Measurements from ENCODE around the gene ERFE. TPM values are rescaled to one million over a fixed set of nuclear protein-coding genes. Genes with fewer than 3 reads are reported as not detected.

The ERFE gene
- polyA plus RNA-seq, 4 donors, result 0.70 to 7.7 (median 5.0) TPM

DNA sequence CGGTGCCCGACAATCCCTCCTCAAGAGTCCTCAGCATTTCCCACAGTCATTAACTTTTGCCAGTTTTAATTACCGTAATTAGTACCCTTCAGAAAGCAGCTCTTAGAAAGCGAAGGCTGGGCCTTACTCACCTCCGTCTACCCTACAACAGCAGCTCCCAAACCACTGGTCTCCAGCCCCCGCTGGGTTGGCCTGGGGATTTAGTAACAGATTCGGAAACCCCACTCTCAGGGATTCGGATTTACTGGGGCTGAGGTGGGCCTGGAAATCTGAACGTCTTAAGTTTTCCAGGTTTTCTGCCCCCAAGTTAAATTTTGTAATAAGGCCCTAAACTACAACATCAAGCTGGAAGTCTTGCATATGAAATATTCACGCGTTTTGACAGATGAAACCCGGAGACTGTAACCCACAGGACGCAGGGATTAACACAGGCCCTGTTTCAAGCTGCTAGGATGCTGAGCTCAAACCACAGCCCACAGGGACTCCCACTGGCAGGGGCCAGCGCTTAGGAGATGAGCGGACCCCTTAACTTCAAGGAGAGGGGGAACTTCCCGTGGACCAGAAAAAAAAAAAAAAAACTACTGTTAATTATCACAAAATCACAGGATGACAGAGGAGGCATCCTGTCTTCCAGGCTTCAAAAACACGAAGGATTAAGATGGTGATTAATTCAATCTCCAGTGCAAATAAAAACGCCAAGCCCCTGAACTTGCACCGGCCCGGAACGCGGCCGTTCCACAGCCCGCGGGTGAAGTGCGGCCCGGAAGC, 43.7 kb downstream of the ERFE start:
- DNase-seq (ENCODE audit: low read depth in 4 of 4, low spot score in 3 of 4), result no peak

DNA sequence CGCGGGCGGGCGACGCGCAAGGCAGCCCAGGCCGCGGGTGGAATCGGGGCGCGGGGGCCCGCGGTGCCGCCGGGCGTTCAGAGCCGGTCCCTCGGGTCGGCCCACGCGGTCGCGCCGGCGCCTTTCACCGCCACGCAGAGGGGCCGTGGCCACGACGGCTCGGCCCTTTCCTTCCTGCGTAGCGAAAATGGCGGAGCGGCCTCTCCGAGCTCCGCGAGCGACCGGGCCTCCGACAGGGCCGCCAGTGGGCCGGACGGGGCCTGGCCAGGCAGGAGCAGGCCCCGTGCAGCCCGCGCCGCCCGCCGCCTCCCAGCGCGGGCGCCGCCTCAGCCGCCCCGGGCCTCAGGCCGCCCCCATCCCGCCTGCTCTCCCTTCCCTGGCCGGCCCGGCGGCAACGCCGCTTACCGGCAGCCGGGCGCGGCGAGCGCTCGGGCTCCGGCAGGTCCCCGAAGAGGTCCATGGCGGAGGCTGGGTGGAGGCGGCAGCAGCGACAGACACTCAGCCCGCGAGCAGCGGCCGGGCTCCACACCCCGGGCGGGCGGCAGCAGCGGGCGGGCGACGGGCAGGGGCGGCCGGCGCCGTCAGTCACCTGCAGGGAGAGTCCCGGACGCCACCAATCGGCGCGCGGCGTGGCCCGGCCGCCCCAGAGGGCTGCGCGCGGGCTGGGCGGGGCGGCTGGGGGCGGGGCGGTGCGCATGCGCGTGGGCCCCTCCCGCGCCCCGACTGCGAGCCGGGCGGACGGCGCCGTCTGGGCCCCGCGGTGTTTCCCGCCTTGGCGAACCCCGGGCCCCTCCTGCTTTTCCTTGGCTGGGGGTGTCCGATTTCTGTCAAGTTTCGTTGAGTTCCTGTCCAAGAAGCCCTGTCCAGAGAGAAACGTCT, 44.6 kb downstream of the ERFE start, which contains the start of gene ILKAP:
TSS of gene ILKAP (minus strand) at position 602 of the 879 bp plus-strand sequence. CDS start at position 460, 142 bp downstream.
- DNase-seq (ENCODE audit: low read depth in 4 of 4, low spot score in 3 of 4), result peak; percentile 44 to 75 (median 68)

DNA sequence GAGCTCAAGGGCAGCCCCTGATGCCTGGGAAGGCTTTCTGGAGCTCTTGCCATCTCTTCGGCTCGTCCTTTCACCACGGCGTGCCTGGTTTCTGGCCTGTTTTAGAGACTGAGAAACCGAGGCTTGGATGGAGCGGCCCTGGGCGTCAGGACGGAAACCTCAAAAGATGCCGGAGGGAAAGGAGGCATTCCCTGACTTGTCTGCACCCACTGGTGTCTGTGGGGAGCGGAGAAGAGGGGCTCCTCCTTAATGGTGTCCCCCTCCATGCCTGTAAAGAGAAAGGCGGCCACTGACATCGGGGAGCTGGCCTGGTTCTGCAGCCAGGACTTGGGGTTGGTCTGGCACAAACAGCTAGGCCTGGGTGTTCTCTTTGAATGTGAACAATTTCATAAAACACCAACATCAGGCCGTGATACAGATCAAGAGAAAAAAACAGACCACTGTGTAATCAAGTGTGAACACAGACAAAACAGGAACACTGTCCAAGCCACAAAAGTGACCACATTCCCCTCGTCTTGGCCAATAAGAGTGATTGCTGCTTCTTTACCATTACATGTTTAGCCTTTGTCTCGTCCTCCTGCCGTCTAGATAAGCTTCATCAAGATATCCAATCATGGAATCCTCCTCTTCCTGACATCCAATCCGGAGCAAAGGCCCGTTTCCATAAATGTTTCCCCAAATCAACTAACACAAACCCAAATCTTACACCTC, 45.4 kb downstream of the ERFE start:
- no peak for DNase-seq (ENCODE audit: low read depth in 4 of 4, low spot score in 3 of 4)

DNA sequence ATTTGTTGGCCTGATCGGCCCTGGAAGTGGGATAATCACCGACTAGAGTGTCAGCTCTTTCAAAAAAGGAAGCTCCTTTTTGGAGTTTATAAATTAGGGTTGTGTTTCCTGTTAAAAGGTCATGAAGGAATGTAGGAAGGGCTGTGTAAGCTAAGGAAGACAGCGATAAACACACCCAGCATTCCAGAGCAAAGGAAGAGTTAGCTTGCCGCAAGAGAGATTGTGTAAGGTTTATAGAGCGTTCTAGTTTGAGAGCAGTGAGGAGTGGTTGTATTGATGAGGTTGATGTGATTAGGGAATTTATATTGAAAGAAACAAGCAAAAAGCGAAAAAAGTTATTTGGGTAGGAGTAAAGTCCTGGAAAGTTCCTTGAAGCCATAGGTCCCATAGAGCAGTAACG, 48.2 kb downstream of the ERFE start:
- DNase-seq (ENCODE audit: low read depth in 4 of 4, low spot score in 3 of 4), result no peak

DNA sequence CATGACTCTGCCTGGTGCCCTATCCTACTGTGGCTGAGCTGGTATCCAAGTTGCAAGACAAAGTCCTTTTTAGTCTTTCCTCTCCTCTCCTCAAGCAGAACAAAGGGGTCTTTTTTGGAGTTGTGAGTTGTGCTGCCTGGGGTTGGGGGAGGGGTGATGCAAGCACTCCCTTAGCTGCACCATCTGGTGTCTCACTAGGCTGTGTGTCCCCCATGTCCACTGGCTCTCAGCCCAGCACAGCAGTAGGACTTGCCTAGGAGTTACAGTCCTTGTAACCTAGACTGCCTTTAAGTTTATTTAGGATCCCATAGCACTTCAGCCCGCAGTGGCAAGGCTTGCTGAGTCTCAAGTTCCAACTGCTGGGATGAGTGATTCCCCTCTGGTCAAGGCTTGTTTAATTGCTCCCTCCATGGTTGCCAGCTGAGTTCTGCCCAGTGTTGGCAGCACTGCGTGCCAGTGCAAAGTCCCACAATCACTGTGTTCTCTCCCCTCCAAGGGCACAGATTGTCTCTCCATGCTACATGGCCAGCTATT, 57.9 kb downstream of the ERFE start:
- no peak for DNase-seq (ENCODE audit: low read depth in 4 of 4, low spot score in 3 of 4)

Other genes with a start within 250 kb of the ERFE start
- 10 to 100 TPM; 40.5 to 50.6 (median 45.8) TPM for gene UBE2F, start 192.0 kb upstream of the ERFE start, polyA plus RNA-seq (ENCODE audit: insufficient read length in 4 of 4)
- 10 to 100 TPM in 3 of 4 donors, 1 to 10 TPM in 1; 6.7 to 32.9 (median 28.1) TPM for gene SCLY, start 98.0 kb upstream of the ERFE start, polyA plus RNA-seq (ENCODE audit: insufficient read length in 4 of 4)
- 1 to 10 TPM in 3 of 4 donors, under 1 TPM in 1; 0.86 to 2.9 (median 1.7) TPM for gene ESPNL, start 58.6 kb upstream of the ERFE start, polyA plus RNA-seq (ENCODE audit: insufficient read length in 4 of 4)
- under 1 TPM; 0.10 to 0.50 (median 0.31) TPM for gene KLHL30, start 20.3 kb upstream of the ERFE start, polyA plus RNA-seq (ENCODE audit: insufficient read length in 4 of 4)
- gene ILKAP, start 44.7 kb downstream of the ERFE start, polyA plus RNA-seq (ENCODE audit: insufficient read length in 4 of 4), result 10 to 100 TPM; 35.8 to 56.2 (median 41.1) TPM
- gene HES6, start 81.1 kb downstream of the ERFE start, polyA plus RNA-seq (ENCODE audit: insufficient read length in 4 of 4), result 1 to 10 TPM; 4.5 to 9.0 (median 4.7) TPM
- 1 to 10 TPM; 5.4 to 9.4 (median 7.6) TPM for gene PER2, start 129.6 kb downstream of the ERFE start, polyA plus RNA-seq (ENCODE audit: insufficient read length in 4 of 4)
- gene TRAF3IP1, start 161.5 kb downstream of the ERFE start, polyA plus RNA-seq (ENCODE audit: insufficient read length in 4 of 4), result 10 to 100 TPM; 17.1 to 20.6 (median 20.1) TPM

Measured in left renal pelvis (tissue), 4 donors.